HPDE6-E6E7 (cell line): ENCODE measurements around the gene MBD2.
"Not testable (repeated sequence)": the region's sequence is repeated elsewhere in the genome, so short reads cannot be mapped to it uniquely, and the experiment has no call there.

Experiments used
- DNase-seq: peaks from one replicate; pipeline ENCODE4 v3.0.0; 2011; ENCODE audit warnings: missing footprints; ENCODE audit errors: extremely low spot score

Gene MBD2

GRCh38 chr18:54224379-54225014 is at the start of gene MBD2:
MBD2 (minus strand) TSS chr18:54224669; CDS start chr18:54224559, 110 bp downstream.
- DNase-seq: peak; percentile 77

GRCh38 chr18:54269893-54270844 is 45.7 kb upstream of the MBD2 start:
- DNase-seq: no peak

GRCh38 chr18:54268751-54269150 is 44.3 kb upstream of the MBD2 start:
- no peak for DNase-seq

- no peak for DNase-seq
Measured at GRCh38 chr18:54267701-54268100, 43.2 kb upstream of the MBD2 start.

GRCh38 chr18:54263904-54264336 is 39.5 kb upstream of the MBD2 start:
- DNase-seq: no peak

GRCh38 chr18:54261894-54262293 is 37.4 kb upstream of the MBD2 start:
- DNase-seq: no peak

GRCh38 chr18:54260396-54261072 is 36.1 kb upstream of the MBD2 start:
- peak; percentile 80 for DNase-seq

- DNase-seq: not testable (repeated sequence)
Measured at GRCh38 chr18:54257818-54258217, 33.3 kb upstream of the MBD2 start.

- DNase-seq: no peak
Measured at GRCh38 chr18:54257015-54257414, 32.5 kb upstream of the MBD2 start.

- no peak for DNase-seq
Measured at GRCh38 chr18:54255141-54255540, 30.7 kb upstream of the MBD2 start.

GRCh38 chr18:54254265-54254758 is 29.8 kb upstream of the MBD2 start:
- peak; percentile 54 for DNase-seq

- no peak for DNase-seq
Measured at GRCh38 chr18:54251606-54252390, 27.3 kb upstream of the MBD2 start.

- no peak for DNase-seq
Measured at GRCh38 chr18:54250846-54251261, 26.4 kb upstream of the MBD2 start.

GRCh38 chr18:54247511-54248175 is 23.2 kb upstream of the MBD2 start:
- no peak for DNase-seq

GRCh38 chr18:54242327-54242726 is 17.9 kb upstream of the MBD2 start:
- no peak for DNase-seq

GRCh38 chr18:54241483-54241882 is 17.0 kb upstream of the MBD2 start:
- no peak for DNase-seq

GRCh38 chr18:54240629-54241107 is 16.2 kb upstream of the MBD2 start:
- no peak for DNase-seq

- DNase-seq: no peak
Measured at GRCh38 chr18:54239601-54240000, 15.1 kb upstream of the MBD2 start.

- no peak for DNase-seq
Measured at GRCh38 chr18:54239091-54239490, 14.6 kb upstream of the MBD2 start.

- DNase-seq: no peak
Measured at GRCh38 chr18:54238173-54238936, 13.9 kb upstream of the MBD2 start.
